ENCODE results near the gene ZBTB20. TPM values are rescaled to one million over a fixed set of nuclear protein-coding genes. Genes with fewer than 3 reads are reported as not detected.

ZBTB20 gene
- total and polyA plus RNA-seq, 5 donors from 2014 or later: 10.1 to 58.2 (median 13.2) TPM

- H3K27me3 Mint-ChIP-seq: no peaks in the 10 kb centered on the region
- H3K4me3 ChIP-seq (ENCODE audit: low read depth, low read length): no peak overlapping the region
- H3K9me3 Mint-ChIP-seq: peaks cover 0 to 4% (median 0%) of the 10 kb centered on the region in 7 donors
- no peaks in the 10 kb centered on the region for H3K27me3 ChIP-seq (ENCODE audit: control insufficient read depth, insufficient read depth, low read length)
- no peaks in the 10 kb centered on the region for H3K36me3 ChIP-seq (ENCODE audit: control insufficient read depth, insufficient read depth, low read length)
- ATAC-seq (ENCODE audit: low read depth in 2 of 2) (no peak), DNase-seq (no peak)
- H3K4me1 ChIP-seq (ENCODE audit: control insufficient read depth, insufficient read depth, low read length, poor library complexity, severe bottlenecking): no peaks in the 10 kb centered on the region
- H3K27ac Mint-ChIP-seq: no peak overlapping the region
- H3K27ac ChIP-seq (ENCODE audit: insufficient read depth, low read length, poor library complexity, severe bottlenecking): no peak overlapping the region
- H3K36me3 Mint-ChIP-seq: no peaks in the 10 kb centered on the region
- no peak overlapping the region for H3K4me3 Mint-ChIP-seq
- no peaks in the 10 kb centered on the region for H3K9me3 ChIP-seq (ENCODE audit: control insufficient read depth in 2 of 2, low read length in 2 of 2)
- peaks cover 0 to 4% (median 1%) of the 10 kb centered on the region in 4 donors for H3K4me1 Mint-ChIP-seq
These were observed 550.1 kb downstream of the ZBTB20 start for GRCh38 chr3:114597012-114597411.

- no peaks in the 10 kb centered on the region for H3K36me3 ChIP-seq (ENCODE audit: control insufficient read depth, insufficient read depth, low read length)
- Mint-ChIP-seq H3K27me3 (no peaks in the 10 kb centered on the region), H3K36me3 (no peaks in the 10 kb centered on the region), H3K27ac (no peak overlapping the region), H3K4me1 (peaks cover 0 to 4% (median 0%) of the 10 kb centered on the region in 4 donors), H3K4me3 (no peak overlapping the region), H3K9me3 (peaks cover 0 to 4% (median 0%) of the 10 kb centered on the region in 7 donors)
- no peaks in the 10 kb centered on the region for H3K27me3 ChIP-seq (ENCODE audit: control insufficient read depth, insufficient read depth, low read length)
- DNase-seq (no peak), ATAC-seq (ENCODE audit: low read depth in 2 of 2) (no peak)
- H3K4me3 ChIP-seq (ENCODE audit: low read depth, low read length): no peak overlapping the region
- H3K9me3 ChIP-seq (ENCODE audit: control insufficient read depth in 2 of 2, low read length in 2 of 2): no peaks in the 10 kb centered on the region
- no peak overlapping the region for H3K27ac ChIP-seq (ENCODE audit: insufficient read depth, low read length, poor library complexity, severe bottlenecking)
- H3K4me1 ChIP-seq (ENCODE audit: control insufficient read depth, insufficient read depth, low read length, poor library complexity, severe bottlenecking): no peaks in the 10 kb centered on the region
These were observed 550.9 kb downstream of the ZBTB20 start for GRCh38 chr3:114596147-114596546.

GRCh38 chr3:114595522-114596028 lies 551.5 kb downstream of the ZBTB20 start:
- Histone ChIP-seq H3K36me3 (ENCODE audit: control insufficient read depth, insufficient read depth, low read length) (no peaks in the 10 kb centered on the region), H3K9me3 (ENCODE audit: control insufficient read depth in 2 of 2, low read length in 2 of 2) (no peaks in the 10 kb centered on the region), H3K27me3 (ENCODE audit: control insufficient read depth, insufficient read depth, low read length) (no peaks in the 10 kb centered on the region), H3K27ac (ENCODE audit: insufficient read depth, low read length, poor library complexity, severe bottlenecking) (no peak overlapping the region), H3K4me3 (ENCODE audit: low read depth, low read length) (no peak overlapping the region), H3K4me1 (ENCODE audit: control insufficient read depth, insufficient read depth, low read length, poor library complexity, severe bottlenecking) (no peaks in the 10 kb centered on the region)
- Mint-ChIP-seq H3K4me1 (peaks cover 0 to 4% (median 0%) of the 10 kb centered on the region in 4 donors), H3K27me3 (no peaks in the 10 kb centered on the region), H3K27ac (no peak overlapping the region), H3K9me3 (peaks cover 0 to 4% (median 0%) of the 10 kb centered on the region in 7 donors), H3K4me3 (no peak overlapping the region), H3K36me3 (no peaks in the 10 kb centered on the region)
- no peak for ATAC-seq (ENCODE audit: low read depth in 2 of 2)
- DNase-seq: no peak

GRCh38 chr3:114590309-114591047 lies 556.6 kb downstream of the ZBTB20 start:
- Histone ChIP-seq H3K36me3 (ENCODE audit: control insufficient read depth, insufficient read depth, low read length) (no peaks in the 10 kb centered on the region), H3K4me3 (ENCODE audit: low read depth, low read length) (no peak overlapping the region), H3K27me3 (ENCODE audit: control insufficient read depth, insufficient read depth, low read length) (no peaks in the 10 kb centered on the region), H3K4me1 (ENCODE audit: control insufficient read depth, insufficient read depth, low read length, poor library complexity, severe bottlenecking) (no peaks in the 10 kb centered on the region), H3K9me3 (ENCODE audit: control insufficient read depth in 2 of 2, low read length in 2 of 2) (no peaks in the 10 kb centered on the region), H3K27ac (ENCODE audit: insufficient read depth, low read length, poor library complexity, severe bottlenecking) (no peak overlapping the region)
- Mint-ChIP-seq H3K9me3 (peaks cover 0 to 4% (median 0%) of the 10 kb centered on the region in 7 donors), H3K36me3 (peaks cover 15% of the 10 kb centered on the region), H3K27ac (no peak overlapping the region), H3K4me1 (peaks cover 0 to 4% (median 2%) of the 10 kb centered on the region in 4 donors), H3K27me3 (no peaks in the 10 kb centered on the region), H3K4me3 (no peak overlapping the region)
- DNase-seq: no peak
- no peak for ATAC-seq (ENCODE audit: low read depth in 2 of 2)

GRCh38 chr3:114587986-114588385 lies 559.1 kb downstream of the ZBTB20 start:
- Mint-ChIP-seq H3K4me1 (peaks cover 6 to 8% (median 7%) of the 10 kb centered on the region in 4 donors), H3K9me3 (no peaks in the 10 kb centered on the region)

GRCh38 chr3:114586119-114586518 lies 561.0 kb downstream of the ZBTB20 start:
- no peaks in the 10 kb centered on the region for H3K27me3 Mint-ChIP-seq
- Histone ChIP-seq H3K36me3 (ENCODE audit: control insufficient read depth, insufficient read depth, low read length) (no peaks in the 10 kb centered on the region), H3K9me3 (ENCODE audit: control insufficient read depth in 2 of 2, low read length in 2 of 2) (no peaks in the 10 kb centered on the region), H3K4me3 (ENCODE audit: low read depth, low read length) (no peak overlapping the region), H3K27ac (ENCODE audit: insufficient read depth, low read length, poor library complexity, severe bottlenecking) (no peak overlapping the region), H3K27me3 (ENCODE audit: control insufficient read depth, insufficient read depth, low read length) (no peaks in the 10 kb centered on the region), H3K4me1 (ENCODE audit: control insufficient read depth, insufficient read depth, low read length, poor library complexity, severe bottlenecking) (no peaks in the 10 kb centered on the region)
- H3K9me3 Mint-ChIP-seq: no peaks in the 10 kb centered on the region
- H3K27ac Mint-ChIP-seq: no peak overlapping the region
- no peak for DNase-seq
- no peak for ATAC-seq (ENCODE audit: low read depth in 2 of 2)
- H3K4me3 Mint-ChIP-seq: no peak overlapping the region
- H3K36me3 Mint-ChIP-seq: peaks cover 18% of the 10 kb centered on the region
- peaks cover 7 to 13% (median 10%) of the 10 kb centered on the region in 4 donors for H3K4me1 Mint-ChIP-seq

More at GRCh38 chr3:114587986-114588385, 559.1 kb downstream of the ZBTB20 start:
- ATAC-seq (ENCODE audit: low read depth in 2 of 2): no peak
- H3K27ac Mint-ChIP-seq: peak overlapping the region in 1 of 3 donors; percentile 4
- H3K36me3 ChIP-seq (ENCODE audit: control insufficient read depth, insufficient read depth, low read length): no peaks in the 10 kb centered on the region
- DNase-seq: no peak
- peaks cover 15% of the 10 kb centered on the region for H3K36me3 Mint-ChIP-seq
- H3K9me3 ChIP-seq (ENCODE audit: control insufficient read depth in 2 of 2, low read length in 2 of 2): no peaks in the 10 kb centered on the region
- no peak overlapping the region for H3K4me3 ChIP-seq (ENCODE audit: low read depth, low read length)
- peak overlapping the region in 1 of 4 donors; percentile 23 for H3K4me3 Mint-ChIP-seq
- H3K27ac ChIP-seq (ENCODE audit: insufficient read depth, low read length, poor library complexity, severe bottlenecking): no peak overlapping the region
- no peaks in the 10 kb centered on the region for H3K27me3 Mint-ChIP-seq
- no peaks in the 10 kb centered on the region for H3K4me1 ChIP-seq (ENCODE audit: control insufficient read depth, insufficient read depth, low read length, poor library complexity, severe bottlenecking)
- H3K27me3 ChIP-seq (ENCODE audit: control insufficient read depth, insufficient read depth, low read length): no peaks in the 10 kb centered on the region

- Histone ChIP-seq H3K27me3 (ENCODE audit: control insufficient read depth, insufficient read depth, low read length) (no peaks in the 10 kb centered on the region), H3K36me3 (ENCODE audit: control insufficient read depth, insufficient read depth, low read length) (no peaks in the 10 kb centered on the region), H3K4me3 (ENCODE audit: low read depth, low read length) (no peak overlapping the region), H3K9me3 (ENCODE audit: control insufficient read depth in 2 of 2, low read length in 2 of 2) (no peaks in the 10 kb centered on the region), H3K4me1 (ENCODE audit: control insufficient read depth, insufficient read depth, low read length, poor library complexity, severe bottlenecking) (no peaks in the 10 kb centered on the region), H3K27ac (ENCODE audit: insufficient read depth, low read length, poor library complexity, severe bottlenecking) (no peak overlapping the region)
- H3K9me3 Mint-ChIP-seq: no peaks in the 10 kb centered on the region
- no peak overlapping the region for H3K27ac Mint-ChIP-seq
- H3K27me3 Mint-ChIP-seq: no peaks in the 10 kb centered on the region
- ATAC-seq (ENCODE audit: low read depth in 2 of 2) (no peak), DNase-seq (no peak)
- H3K4me3 Mint-ChIP-seq: no peak overlapping the region
- H3K36me3 Mint-ChIP-seq: peaks cover 18% of the 10 kb centered on the region
- H3K4me1 Mint-ChIP-seq: peaks cover 7 to 13% (median 10%) of the 10 kb centered on the region in 4 donors
These were observed 561.4 kb downstream of the ZBTB20 start for GRCh38 chr3:114585687-114586086.

Measured in CD4-positive, CD25-positive, alpha-beta regulatory T cell (primary cell).